Ectodermal cell (in vitro differentiated cells): ENCODE data around the gene GSG1.
"Not testable (repeated sequence)": the region's sequence is repeated elsewhere in the genome, so short reads cannot be mapped to it uniquely, and the experiment has no call there.

ENCODE experiments used
- H3K27ac ChIP-seq: 2 replicates; pipeline ENCODE4 v1.7.0; 2013; ENCODE audit warnings: mild to moderate bottlenecking, low read depth, low read length; ENCODE audit not compliant: insufficient read depth, poor library complexity, severe bottlenecking
- H3K27me3 ChIP-seq: 2 replicates; pipeline ENCODE4 v1.7.0; 2013; ENCODE audit warnings: mild to moderate bottlenecking, low read length; ENCODE audit not compliant: insufficient read depth, control insufficient read depth, poor library complexity, severe bottlenecking
- H3K36me3 ChIP-seq: one replicate; pipeline ENCODE4 v1.7.0; 2013; ENCODE audit warnings: low read length; ENCODE audit not compliant: control insufficient read depth, insufficient read depth
- H3K4me1 ChIP-seq: one replicate; pipeline ENCODE4 v1.7.0; 2013; ENCODE audit warnings: low read length; ENCODE audit not compliant: control insufficient read depth, insufficient read depth
- H3K4me3 ChIP-seq: 2 replicates; pipeline ENCODE4 v1.7.0; 2013; ENCODE audit warnings: low read depth, low read length, control low read depth; ENCODE audit not compliant: insufficient read depth
- H3K9me3 ChIP-seq: 2 replicates; pipeline ENCODE4 v1.7.0; 2013; ENCODE audit warnings: mild to moderate bottlenecking, low read length, moderate library complexity; ENCODE audit not compliant: control insufficient read depth
- WGBS, 2 experiments: methylation state at CpG; one replicate each; pipeline ENCODE4 v1.1.7; 2013; ENCODE audit warnings: missing lambda C conversion rate in 2 of 2; 5-methylcytosine and 5-hydroxymethylcytosine counted together

GSG1 gene

GRCh38 chr12:13062669-13063068, 40.8 kb downstream of the GSG1 start:
- no peak overlapping the region for H3K4me3 ChIP-seq
- H3K4me1 ChIP-seq = no peaks in the 10 kb centered on the region
- H3K36me3 ChIP-seq = peaks cover 5% of the 10 kb centered on the region
- H3K27ac ChIP-seq = no peak overlapping the region
- H3K27me3 ChIP-seq = no peaks in the 10 kb centered on the region
- WGBS, 2 experiments = 96 to 97% methylated on average over 5 of the region's 5 CpGs
- no peaks in the 10 kb centered on the region for H3K9me3 ChIP-seq

- Histone ChIP-seq H3K36me3 (peaks cover 5% of the 10 kb centered on the region), H3K27me3 (no peaks in the 10 kb centered on the region), H3K27ac (no peak overlapping the region), H3K4me3 (no peak overlapping the region), H3K9me3 (no peaks in the 10 kb centered on the region), H3K4me1 (no peaks in the 10 kb centered on the region)
- 92 to 97% methylated on average over 5 of the region's 5 CpGs for WGBS, 2 experiments
These were observed 42.1 kb downstream of the GSG1 start for GRCh38 chr12:13061377-13061776.

- Histone ChIP-seq H3K4me3 (no peak overlapping the region), H3K4me1 (peaks cover under 1% of the 10 kb centered on the region), H3K36me3 (peaks cover 5% of the 10 kb centered on the region), H3K27me3 (no peaks in the 10 kb centered on the region), H3K27ac (no peak overlapping the region), H3K9me3 (no peaks in the 10 kb centered on the region)
- WGBS, 2 experiments = 91 to 93% methylated on average over 2 of the region's 2 CpGs
These were observed 42.9 kb downstream of the GSG1 start for GRCh38 chr12:13060581-13060980.

- not testable (repeated sequence) for H3K36me3 ChIP-seq, H3K27me3 ChIP-seq, H3K9me3 ChIP-seq, H3K27ac ChIP-seq, H3K4me3 ChIP-seq
- H3K4me1 ChIP-seq = peaks cover 14% of the 10 kb centered on the region
- WGBS, 2 experiments = 91 to 95% methylated on average over 4 to 6 of the region's 6 CpGs
These were observed 49.9 kb downstream of the GSG1 start for GRCh38 chr12:13053617-13054016.

- H3K27ac ChIP-seq = no peak overlapping the region
- no peaks in the 10 kb centered on the region for H3K9me3 ChIP-seq
- H3K4me3 ChIP-seq = no peak overlapping the region
- H3K4me1 ChIP-seq = peaks cover 14% of the 10 kb centered on the region
- no peaks in the 10 kb centered on the region for H3K27me3 ChIP-seq
- H3K36me3 ChIP-seq = no peaks in the 10 kb centered on the region
- WGBS, 2 experiments = 47 to 100% methylated on average over 1 to 2 of the region's 2 CpGs
These were observed 51.0 kb downstream of the GSG1 start for GRCh38 chr12:13052421-13052820.

GRCh38 chr12:13049816-13050215, 53.7 kb downstream of the GSG1 start:
- no peak overlapping the region for H3K4me3 ChIP-seq
- H3K27me3 ChIP-seq = no peaks in the 10 kb centered on the region
- peaks cover 10% of the 10 kb centered on the region for H3K4me1 ChIP-seq
- 73 to 76% methylated on average over 3 of the region's 3 CpGs for WGBS, 2 experiments
- no peak overlapping the region for H3K27ac ChIP-seq
- H3K9me3 ChIP-seq = no peaks in the 10 kb centered on the region
- H3K36me3 ChIP-seq = no peaks in the 10 kb centered on the region

GRCh38 chr12:13046964-13047363, 56.5 kb downstream of the GSG1 start:
- 93 to 100% methylated on average over 1 of the region's 1 CpG for WGBS, 2 experiments
- Histone ChIP-seq H3K9me3 (no peaks in the 10 kb centered on the region), H3K27ac (no peak overlapping the region), H3K4me1 (peaks cover 16% of the 10 kb centered on the region), H3K36me3 (no peaks in the 10 kb centered on the region), H3K27me3 (no peaks in the 10 kb centered on the region), H3K4me3 (no peak overlapping the region)

- H3K4me3 ChIP-seq = no peak overlapping the region
- no peaks in the 10 kb centered on the region for H3K27me3 ChIP-seq
- 94 to 98% methylated on average over 7 to 8 of the region's 8 CpGs for WGBS, 2 experiments
- H3K9me3 ChIP-seq = no peaks in the 10 kb centered on the region
- H3K27ac ChIP-seq = no peak overlapping the region
- H3K4me1 ChIP-seq = peaks cover 16% of the 10 kb centered on the region
- H3K36me3 ChIP-seq = no peaks in the 10 kb centered on the region
These were observed 57.7 kb downstream of the GSG1 start for GRCh38 chr12:13045816-13046215.

GRCh38 chr12:13044906-13045299, 58.6 kb downstream of the GSG1 start:
- no peaks in the 10 kb centered on the region for H3K36me3 ChIP-seq
- WGBS, 2 experiments = 12 to 18% methylated on average over 4 of the region's 5 CpGs
- H3K4me1 ChIP-seq = peaks cover 12% of the 10 kb centered on the region
- H3K27me3 ChIP-seq = no peaks in the 10 kb centered on the region
- H3K4me3 ChIP-seq = peak overlapping the region; percentile 93
- H3K9me3 ChIP-seq = no peaks in the 10 kb centered on the region
- no peak overlapping the region for H3K27ac ChIP-seq

GRCh38 chr12:13044002-13044905, 59.2 kb downstream of the GSG1 start, which contains the start of gene FAM234B:
Gene FAM234B (plus strand): TSS chr12:13044381. CDS start chr12:13044404, 23 bp downstream.
- H3K27ac ChIP-seq = no peak within 1 kb of the TSS
- H3K36me3 ChIP-seq = no peaks in the 10 kb centered on the region
- no peaks in the 10 kb centered on the region for H3K9me3 ChIP-seq
- H3K4me1 ChIP-seq = peaks cover 12% of the 10 kb centered on the region
- peak within 1 kb of the TSS; percentile 93 for H3K4me3 ChIP-seq
- no peaks in the 10 kb centered on the region for H3K27me3 ChIP-seq
- WGBS, 2 experiments = 5 to 6% methylated on average over 74 of the region's 74 CpGs
